ENCODE measurements around the gene GFI1B. TPM values are rescaled to one million over a fixed set of nuclear protein-coding genes. Genes with fewer than 3 reads are reported as not detected.
"Not testable (repeated sequence)": the region's sequence is repeated elsewhere in the genome, so short reads cannot be mapped to it uniquely, and the experiment has no call there.

GFI1B gene
- total and polyA plus RNA-seq, 4 donors = 0.05 to 53.6 TPM; not detected in 2

- not testable (repeated sequence) for H3K9ac ChIP-seq (ENCODE audit: low read depth in 1 of 2, low read length in 2 of 2); H3K27ac ChIP-seq (ENCODE audit: low read depth in 1 of 2, low read length in 2 of 2); H3K9me3 ChIP-seq (ENCODE audit: control insufficient read depth in 4 of 4, low read length in 3 of 4); DNase-seq (ENCODE audit: low spot score); H3K4me1 ChIP-seq (ENCODE audit: control insufficient read depth in 4 of 4, insufficient read depth in 4 of 4, low read length in 3 of 4); H3K4me3 ChIP-seq (ENCODE audit: low read depth in 1 of 3, low read length in 3 of 3); H3K27me3 ChIP-seq (ENCODE audit: control insufficient read depth in 4 of 4, insufficient read depth in 4 of 4, low read length in 3 of 4); H3K36me3 ChIP-seq (ENCODE audit: control insufficient read depth in 4 of 4, insufficient read depth in 3 of 4, low read depth in 1 of 4, low read length in 3 of 4)
- 65% methylated on average over 4 of the region's 4 CpGs for WGBS
These were observed 11.6 kb downstream of the GFI1B start for GRCh38 chr9:132989998-132990557.

GRCh38 chr9:132990781-132991180 lies 12.3 kb downstream of the GFI1B start:
- no peak overlapping the region for H3K9ac ChIP-seq (ENCODE audit: low read depth in 1 of 2, low read length in 2 of 2)
- H3K27ac ChIP-seq (ENCODE audit: low read depth in 1 of 2, low read length in 2 of 2) = no peak overlapping the region
- no peak overlapping the region for H3K4me3 ChIP-seq (ENCODE audit: low read depth in 1 of 3, low read length in 3 of 3)
- DNase-seq (ENCODE audit: low spot score) = peak; percentile 32
- 90% methylated on average over 14 of the region's 14 CpGs for WGBS
- H3K27me3 ChIP-seq (ENCODE audit: control insufficient read depth in 4 of 4, insufficient read depth in 4 of 4, low read length in 3 of 4) = peaks cover 0 to 2% (median 0%) of the 10 kb centered on the region in 4 donors
- no peaks in the 10 kb centered on the region for H3K36me3 ChIP-seq (ENCODE audit: control insufficient read depth in 4 of 4, insufficient read depth in 3 of 4, low read depth in 1 of 4, low read length in 3 of 4)
- no peaks in the 10 kb centered on the region for H3K9me3 ChIP-seq (ENCODE audit: control insufficient read depth in 4 of 4, low read length in 3 of 4)
- TF ChIP-seq ZBTB33 (IDR thresholded peaks at IDR 0.05) (no peak), ATF3 (IDR thresholded peaks at IDR 0.05) (no peak), CTCF (IDR thresholded peaks at IDR 0.05; ENCODE audit: low read depth, low read length, missing input control) (no peak), HNF4A (conservative IDR thresholded peaks at IDR 0.05) (no peak), NR2F2 (IDR thresholded peaks at IDR 0.05) (no peak), RAD21 (IDR thresholded peaks at IDR 0.05) (no peak), EGR1 (IDR thresholded peaks at IDR 0.05; ENCODE audit: low read depth in 2 of 2) (no peak), YY1 (IDR thresholded peaks at IDR 0.05) (no peak), SP1 (IDR thresholded peaks at IDR 0.05) (no peak), FOXA1 (IDR thresholded peaks at IDR 0.05) (no peak), GABPA (IDR thresholded peaks at IDR 0.05 in 1 of 2, conservative IDR thresholded peaks at IDR 0.05 in 1 of 2) (no peak), RXRA (IDR thresholded peaks at IDR 0.05) (no peak), REST (IDR thresholded peaks at IDR 0.05) (no peak), TAF1 (conservative IDR thresholded peaks at IDR 0.05) (no peak), HNF4G (IDR thresholded peaks at IDR 0.05) (no peak), JUND (IDR thresholded peaks at IDR 0.05) (no peak)
- no peaks in the 10 kb centered on the region for H3K4me1 ChIP-seq (ENCODE audit: control insufficient read depth in 4 of 4, insufficient read depth in 4 of 4, low read length in 3 of 4)
